ENCODE measurements around the gene GUCY1A2. TPM values are rescaled to one million over a fixed set of nuclear protein-coding genes. Genes with fewer than 3 reads are reported as not detected.
A peak's percentile ranks its signal among the peaks of the same experiment; 100 is the strongest.

GUCY1A2 gene
- total RNA-seq, 1 experiment from 2014 or later = 0.55 TPM

- Histone ChIP-seq H3K9me3 (ENCODE audit: control insufficient read depth, low read depth, low read length) (no peaks in the 10 kb centered on the region), H3K27me3 (ENCODE audit: insufficient read depth, low read length) (no peaks in the 10 kb centered on the region), H3K79me2 (ENCODE audit: insufficient read depth, low read length) (no peaks in the 10 kb centered on the region; the same call in 1 of the 2 replicates), H2BK120ac (ENCODE audit: low read depth, low read length, poor library complexity, severe bottlenecking) (no peak overlapping the region), H4K8ac (replicated peaks; ENCODE audit: insufficient read length, low read depth, low read length) (no peak overlapping the region), H3K4me1 (ENCODE audit: insufficient read depth, low read length) (no peaks in the 10 kb centered on the region), H3K14ac (ENCODE audit: insufficient read depth, low read length) (no peak overlapping the region), H3K4me2 (ENCODE audit: insufficient read depth, insufficient read length, low read length) (no peak overlapping the region), H3K4ac (ENCODE audit: low read depth, low read length) (no peak overlapping the region), H3K27ac (ENCODE audit: insufficient read length, low read depth, low read length) (no peak overlapping the region), H2BK20ac (ENCODE audit: low read depth, low read length, poor library complexity, severe bottlenecking) (no peak overlapping the region), H4K20me1 (ENCODE audit: control insufficient read depth, insufficient read depth, insufficient read length) (no peaks in the 10 kb centered on the region), H3T11ph (ENCODE audit: low read length) (no peak overlapping the region), H2AFZ (ENCODE audit: low read length) (no peak overlapping the region), H3K56ac (ENCODE audit: insufficient read length, low read depth, low read length) (no peak overlapping the region), H2BK5ac (ENCODE audit: insufficient read length, low read length) (no peak overlapping the region), H2AK5ac (ENCODE audit: insufficient read length, low read length) (no peak overlapping the region), H4K5ac (ENCODE audit: insufficient read length, low read depth, low read length) (no peak overlapping the region), H4K91ac (ENCODE audit: insufficient read length, low read depth, low read length) (no peak overlapping the region), H3K79me1 (ENCODE audit: insufficient read depth, low read depth, low read length, poor library complexity, severe bottlenecking) (no peaks in the 10 kb centered on the region), H3K18ac (ENCODE audit: insufficient read length, low read depth, low read length) (no peak overlapping the region), H2BK15ac (ENCODE audit: low read depth, low read length) (no peak overlapping the region), H2BK12ac (ENCODE audit: insufficient read length, low read depth, low read length) (no peak overlapping the region), H3K23me2 (ENCODE audit: insufficient read length, low read depth, low read length, poor library complexity, severe bottlenecking) (no peaks in the 10 kb centered on the region), H3K9ac (ENCODE audit: extremely low read depth, insufficient read length, low read length) (no peak overlapping the region), H3K23ac (ENCODE audit: insufficient read length, low read depth, low read length) (no peak overlapping the region)
- WGBS (ENCODE audit: extremely low coverage, insufficient read length, low lambda C conversion rate) = no CpG with 5 or more reads among the region's 1 CpG
- DNase-seq = no peak
- Mint-ChIP-seq H3K27me3 (ENCODE audit: low read depth) (no peaks in the 10 kb centered on the region), H3K36me3 (ENCODE audit: insufficient read depth in 1 of 3, low read depth in 3 of 3) (no peaks in the 10 kb centered on the region), H3K27ac (peak overlapping the region in 1 of 3 experiments; percentile 24; a peak in 2 of 7 replicates), H3K9me3 (no peaks in the 10 kb centered on the region), H3K4me1 (no peaks in the 10 kb centered on the region), H3K4me3 (no peak overlapping the region)
- TF ChIP-seq CTCF (conservative IDR thresholded peaks at IDR 0.05) = no peak
Measured at GRCh38 chr11:106853850-106854401, 164.3 kb downstream of the GUCY1A2 start.

Data from H9 (cell line).